Measurements from ENCODE around the gene DLEC1. TPM values are rescaled to one million over a fixed set of nuclear protein-coding genes. Genes with fewer than 3 reads are reported as not detected.

The DLEC1 gene
- total RNA-seq, 2 donors from 2014 or later = 0.52 to 0.56 TPM

DNA sequence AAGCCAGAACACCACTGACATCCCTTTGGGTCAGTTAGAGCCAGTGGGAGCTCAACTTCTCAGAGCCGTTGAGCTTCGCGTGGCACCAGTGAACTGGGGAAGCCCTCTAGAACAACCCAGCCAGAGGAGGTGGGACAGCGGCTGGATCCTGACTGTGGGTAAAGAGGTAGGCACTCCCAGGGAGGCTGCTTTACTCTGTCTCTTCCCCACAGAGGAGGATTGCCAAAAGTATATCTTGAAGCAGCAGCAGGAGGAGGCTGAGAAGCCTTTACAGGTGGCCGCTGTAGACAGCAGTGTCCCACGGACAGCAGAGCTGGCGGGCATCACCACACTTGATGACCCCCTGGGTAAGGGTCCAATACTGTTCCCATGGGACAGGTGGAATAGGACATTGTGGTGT lies 100.6 kb downstream of the DLEC1 start:
- peaks cover 15% of the 10 kb centered on the region for H3K36me3 ChIP-seq
- no peak overlapping the region for H3K27ac ChIP-seq
- TF ChIP-seq, protein P1, sequence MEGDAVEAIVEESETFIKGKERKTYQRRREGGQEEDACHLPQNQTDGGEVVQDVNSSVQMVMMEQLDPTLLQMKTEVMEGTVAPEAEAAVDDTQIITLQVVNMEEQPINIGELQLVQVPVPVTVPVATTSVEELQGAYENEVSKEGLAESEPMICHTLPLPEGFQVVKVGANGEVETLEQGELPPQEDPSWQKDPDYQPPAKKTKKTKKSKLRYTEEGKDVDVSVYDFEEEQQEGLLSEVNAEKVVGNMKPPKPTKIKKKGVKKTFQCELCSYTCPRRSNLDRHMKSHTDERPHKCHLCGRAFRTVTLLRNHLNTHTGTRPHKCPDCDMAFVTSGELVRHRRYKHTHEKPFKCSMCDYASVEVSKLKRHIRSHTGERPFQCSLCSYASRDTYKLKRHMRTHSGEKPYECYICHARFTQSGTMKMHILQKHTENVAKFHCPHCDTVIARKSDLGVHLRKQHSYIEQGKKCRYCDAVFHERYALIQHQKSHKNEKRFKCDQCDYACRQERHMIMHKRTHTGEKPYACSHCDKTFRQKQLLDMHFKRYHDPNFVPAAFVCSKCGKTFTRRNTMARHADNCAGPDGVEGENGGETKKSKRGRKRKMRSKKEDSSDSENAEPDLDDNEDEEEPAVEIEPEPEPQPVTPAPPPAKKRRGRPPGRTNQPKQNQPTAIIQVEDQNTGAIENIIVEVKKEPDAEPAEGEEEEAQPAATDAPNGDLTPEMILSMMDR (IDR thresholded peaks at IDR 0.05) = no peak
- no peaks in the 10 kb centered on the region for H3K9me3 ChIP-seq
- peak overlapping the region; percentile 95 to 97 for H3K9ac ChIP-seq (ENCODE audit: low read depth in 2 of 2, low read length in 2 of 2)
- DNase-seq = no peak
- peaks cover 22% of the 10 kb centered on the region for H3K4me1 ChIP-seq
- H3K27me3 ChIP-seq = no peaks in the 10 kb centered on the region
- intact Hi-C loops (cut with DNase I) = no loop called here
- peak overlapping the region; percentile 77 for H3K4me3 ChIP-seq

DNA sequence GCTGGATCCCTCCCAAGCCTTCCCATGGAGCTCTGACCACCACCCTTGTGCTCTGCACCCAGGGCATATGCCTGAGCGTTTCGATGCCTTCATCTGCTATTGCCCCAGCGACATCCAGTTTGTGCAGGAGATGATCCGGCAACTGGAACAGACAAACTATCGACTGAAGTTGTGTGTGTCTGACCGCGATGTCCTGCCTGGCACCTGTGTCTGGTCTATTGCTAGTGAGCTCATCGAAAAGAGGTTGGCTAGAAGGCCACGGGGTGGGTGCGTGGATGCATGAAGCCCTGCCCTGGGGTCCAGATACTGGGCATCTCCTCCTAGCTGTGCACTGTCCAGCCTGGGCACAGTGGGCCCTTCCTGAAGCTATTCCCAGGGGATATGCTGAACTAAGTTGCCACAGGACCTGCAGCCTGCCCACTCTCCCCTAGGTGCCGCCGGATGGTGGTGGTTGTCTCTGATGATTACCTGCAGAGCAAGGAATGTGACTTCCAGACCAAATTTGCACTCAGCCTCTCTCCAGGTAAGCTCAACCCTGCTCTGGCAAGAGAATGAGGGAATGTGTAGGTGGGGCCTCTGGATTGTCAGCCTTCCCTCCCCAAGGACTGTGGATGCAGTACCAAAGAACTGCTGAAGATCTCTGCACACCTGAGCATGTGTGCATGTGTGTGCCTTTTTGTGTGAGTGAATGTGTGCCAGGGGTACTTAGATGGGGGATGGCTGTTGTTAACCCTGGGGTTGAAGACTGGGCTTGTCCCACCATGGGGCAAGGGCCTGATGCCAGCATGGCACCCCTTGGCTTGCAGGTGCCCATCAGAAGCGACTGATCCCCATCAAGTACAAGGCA lies 101.5 kb downstream of the DLEC1 start:
- Histone ChIP-seq H3K9ac (ENCODE audit: low read depth in 2 of 2, low read length in 2 of 2) (no peak overlapping the region), H3K9me3 (no peaks in the 10 kb centered on the region), H3K36me3 (peaks cover 15% of the 10 kb centered on the region), H3K27me3 (no peaks in the 10 kb centered on the region), H3K4me3 (no peak overlapping the region), H3K4me1 (peaks cover 17% of the 10 kb centered on the region), H3K27ac (no peak overlapping the region)
- TF ChIP-seq, protein P1 (IDR thresholded peaks at IDR 0.05) = no peak
- no peak for DNase-seq
- intact Hi-C loops (cut with DNase I) = no loop called here

DNA sequence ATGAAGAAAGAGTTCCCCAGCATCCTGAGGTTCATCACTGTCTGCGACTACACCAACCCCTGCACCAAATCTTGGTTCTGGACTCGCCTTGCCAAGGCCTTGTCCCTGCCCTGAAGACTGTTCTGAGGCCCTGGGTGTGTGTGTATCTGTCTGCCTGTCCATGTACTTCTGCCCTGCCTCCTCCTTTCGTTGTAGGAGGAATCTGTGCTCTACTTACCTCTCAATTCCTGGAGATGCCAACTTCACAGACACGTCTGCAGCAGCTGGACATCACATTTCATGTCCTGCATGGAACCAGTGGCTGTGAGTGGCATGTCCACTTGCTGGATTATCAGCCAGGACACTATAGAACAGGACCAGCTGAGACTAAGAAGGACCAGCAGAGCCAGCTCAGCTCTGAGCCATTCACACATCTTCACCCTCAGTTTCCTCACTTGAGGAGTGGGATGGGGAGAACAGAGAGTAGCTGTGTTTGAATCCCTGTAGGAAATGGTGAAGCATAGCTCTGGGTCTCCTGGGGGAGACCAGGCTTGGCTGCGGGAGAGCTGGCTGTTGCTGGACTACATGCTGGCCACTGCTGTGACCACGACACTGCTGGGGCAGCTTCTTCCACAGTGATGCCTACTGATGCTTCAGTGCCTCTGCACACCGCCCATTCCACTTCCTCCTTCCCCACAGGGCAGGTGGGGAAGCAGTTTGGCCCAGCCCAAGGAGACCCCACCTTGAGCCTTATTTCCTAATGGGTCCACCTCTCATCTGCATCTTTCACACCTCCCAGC lies 102.4 kb downstream of the DLEC1 start:
- no peak overlapping the region for H3K9ac ChIP-seq (ENCODE audit: low read depth in 2 of 2, low read length in 2 of 2)
- H3K4me1 ChIP-seq = peaks cover 13% of the 10 kb centered on the region
- no peak overlapping the region for H3K27ac ChIP-seq
- TF ChIP-seq, protein P1 (IDR thresholded peaks at IDR 0.05) = no peak
- peaks cover 15% of the 10 kb centered on the region for H3K36me3 ChIP-seq
- no peak for DNase-seq
- no peaks in the 10 kb centered on the region for H3K27me3 ChIP-seq
- H3K9me3 ChIP-seq = no peaks in the 10 kb centered on the region
- no peak overlapping the region for H3K4me3 ChIP-seq
- intact Hi-C loops (cut with DNase I) = no loop called here

DNA sequence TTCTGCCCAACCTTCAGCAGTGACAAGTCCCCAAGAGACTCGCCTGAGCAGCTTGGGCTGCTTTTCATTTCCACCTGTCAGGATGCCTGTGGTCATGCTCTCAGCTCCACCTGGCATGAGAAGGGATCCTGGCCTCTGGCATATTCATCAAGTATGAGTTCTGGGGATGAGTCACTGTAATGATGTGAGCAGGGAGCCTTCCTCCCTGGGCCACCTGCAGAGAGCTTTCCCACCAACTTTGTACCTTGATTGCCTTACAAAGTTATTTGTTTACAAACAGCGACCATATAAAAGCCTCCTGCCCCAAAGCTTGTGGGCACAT lies 102.9 kb downstream of the DLEC1 start:
- Histone ChIP-seq H3K27me3 (no peaks in the 10 kb centered on the region), H3K4me1 (peaks cover 13% of the 10 kb centered on the region), H3K36me3 (peaks cover 15% of the 10 kb centered on the region), H3K4me3 (no peak overlapping the region), H3K27ac (no peak overlapping the region), H3K9me3 (no peaks in the 10 kb centered on the region), H3K9ac (ENCODE audit: low read depth in 2 of 2, low read length in 2 of 2) (no peak overlapping the region)
- TF ChIP-seq, protein P1 (IDR thresholded peaks at IDR 0.05) = no peak
- intact Hi-C loops (cut with DNase I) = no loop called here
- DNase-seq = no peak

DNA sequence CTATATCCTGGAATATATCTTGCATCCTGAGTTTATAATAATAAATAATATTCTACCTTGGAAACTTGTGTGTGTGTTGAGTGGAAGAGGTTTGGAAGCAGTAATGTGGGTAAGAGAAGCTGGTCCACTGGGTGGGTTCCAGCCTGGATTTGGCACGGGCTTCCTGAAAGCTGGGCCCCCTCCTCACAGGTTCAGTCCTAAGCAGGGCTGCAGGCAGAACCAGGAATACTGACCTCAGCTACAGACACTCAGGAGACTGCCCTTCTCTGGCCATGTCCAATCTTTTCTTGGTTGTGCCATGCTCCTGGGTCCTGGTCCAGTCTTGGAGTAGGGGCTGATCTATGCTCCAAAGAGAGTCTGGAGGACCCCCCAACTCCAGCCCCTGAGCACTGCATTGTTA lies 104.0 kb downstream of the DLEC1 start:
- Histone ChIP-seq H3K4me1 (peaks cover 10% of the 10 kb centered on the region), H3K36me3 (peaks cover 15% of the 10 kb centered on the region), H3K9me3 (no peaks in the 10 kb centered on the region), H3K27me3 (no peaks in the 10 kb centered on the region), H3K4me3 (no peak overlapping the region), H3K27ac (no peak overlapping the region), H3K9ac (ENCODE audit: low read depth in 2 of 2, low read length in 2 of 2) (no peak overlapping the region)
- TF ChIP-seq, protein P1 (IDR thresholded peaks at IDR 0.05) = no peak
- no peak for DNase-seq
- intact Hi-C loops (cut with DNase I) = no loop called here
